GM21381 (cell line): ENCODE measurements around the gene NECAB3.
A peak's percentile ranks its signal among the peaks of the same experiment; 100 is the strongest.
"Not testable (repeated sequence)": the region's sequence is repeated elsewhere in the genome, so short reads cannot be mapped to it uniquely, and the experiment has no call there.

Experiments used
- ATAC-seq: cut with Tn5 transposase; IDR thresholded peaks from one replicate; pipeline ENCODE4 v1.9.1; 2021; ENCODE audit warnings: mild to moderate bottlenecking, moderate library complexity; ENCODE audit not compliant: unreplicated experiment

NECAB3 gene

GRCh38 chr20:33651562-33652048 is 22.6 kb downstream of the NECAB3 start:
- no peak for ATAC-seq

GRCh38 chr20:33650753-33651561 is 23.3 kb downstream of the NECAB3 start:
- no peak for ATAC-seq

GRCh38 chr20:33650111-33650752 is 24.0 kb downstream of the NECAB3 start:
- no peak for ATAC-seq

- ATAC-seq = no peak
Observed at GRCh38 chr20:33649201-33649681, 25.0 kb downstream of the NECAB3 start.

- ATAC-seq = no peak
Observed at GRCh38 chr20:33648396-33649004, 25.7 kb downstream of the NECAB3 start.

GRCh38 chr20:33647603-33648395 is 26.4 kb downstream of the NECAB3 start:
- ATAC-seq = peak; percentile 76

- ATAC-seq = not testable (repeated sequence)
Observed at GRCh38 chr20:33646959-33647602, 27.1 kb downstream of the NECAB3 start.

GRCh38 chr20:33646191-33646590 is 28.0 kb downstream of the NECAB3 start:
- no peak for ATAC-seq

- no peak for ATAC-seq
Observed at GRCh38 chr20:33645396-33645795, 28.8 kb downstream of the NECAB3 start.

- no peak for ATAC-seq
Observed at GRCh38 chr20:33645072-33645358, 29.2 kb downstream of the NECAB3 start.

- ATAC-seq = no peak
Observed at GRCh38 chr20:33644313-33645071, 29.7 kb downstream of the NECAB3 start.

GRCh38 chr20:33640287-33640686 is 33.9 kb downstream of the NECAB3 start:
- no peak for ATAC-seq

- no peak for ATAC-seq
Observed at GRCh38 chr20:33636776-33637175, 37.5 kb downstream of the NECAB3 start.

GRCh38 chr20:33635341-33635740 is 38.9 kb downstream of the NECAB3 start:
- no peak for ATAC-seq

- ATAC-seq = not testable (repeated sequence)
Observed at GRCh38 chr20:33631910-33632309, 42.3 kb downstream of the NECAB3 start.

- ATAC-seq = no peak
Observed at GRCh38 chr20:33630507-33630906, 43.7 kb downstream of the NECAB3 start.

GRCh38 chr20:33629979-33630378 is 44.2 kb downstream of the NECAB3 start:
- no peak for ATAC-seq

- no peak for ATAC-seq
Observed at GRCh38 chr20:33629533-33629932, 44.7 kb downstream of the NECAB3 start.

GRCh38 chr20:33627577-33628216 is 46.5 kb downstream of the NECAB3 start:
- no peak for ATAC-seq
